Erythroblast (primary cell): ENCODE data around the gene ELMO3.

Source experiments
- GATA1 ChIP-seq: IDR thresholded peaks from 2 replicates; pipeline ENCODE4 v1.6.1; 2011; ENCODE audit warnings: low read depth, mild to moderate bottlenecking, control low read depth, low read length, moderate library complexity
- POLR2A ChIP-seq: IDR thresholded peaks from 2 replicates; pipeline ENCODE4 v1.6.1; 2011; ENCODE audit warnings: mild to moderate bottlenecking, low read length

GRCh38 chr16:67154578-67155294, 44.2 kb upstream of the ELMO3 start:
- TF ChIP-seq POLR2A = no peak
- no peak for TF ChIP-seq GATA1
